Neural cell (in vitro differentiated cells): ENCODE data around the gene MBD3L2.
"Not testable (repeated sequence)": the region's sequence is repeated elsewhere in the genome, so short reads cannot be mapped to it uniquely, and the experiment has no call there.

ENCODE experiments used
- EP300 ChIP-seq: fragments of 450-650 bp; conservative IDR thresholded peaks from 2 replicates; pipeline ENCODE4 v1.6.1; 2014; ENCODE audit warnings: antibody characterized with exemption, mild to moderate bottlenecking, moderate library complexity; ENCODE audit not compliant: poor library complexity, severe bottlenecking
- EZH2 ChIP-seq: fragments of 200-600, 300-800 bp; shearing (Covaris generic), sonication (generic); IDR thresholded peaks from 2 replicates; pipeline ENCODE4 v1.6.1; 2014; ENCODE audit warnings: antibody characterized with exemption, low read length, borderline replicate concordance, mild to moderate bottlenecking; ENCODE audit not compliant: insufficient read depth, poor library complexity, severe bottlenecking
- SMC3 ChIP-seq: fragments of 450-650 bp; conservative IDR thresholded peaks from 2 replicates; pipeline ENCODE4 v1.6.1; 2014; ENCODE audit warnings: antibody characterized with exemption, mild to moderate bottlenecking, moderate library complexity; ENCODE audit not compliant: poor library complexity
- TF ChIP-seq, protein P1 (sequence below): fragments of 450-650 bp; IDR thresholded peaks from 2 replicates; pipeline ENCODE4 v1.5.1; 2014; ENCODE audit warnings: antibody characterized with exemption, mild to moderate bottlenecking, moderate library complexity; ENCODE audit not compliant: poor library complexity, severe bottlenecking
- TF ChIP-seq, protein P2 (sequence below): IDR thresholded peaks from 2 replicates; pipeline ENCODE4 v1.6.1; 2012; ENCODE audit warnings: borderline replicate concordance

DNA sequence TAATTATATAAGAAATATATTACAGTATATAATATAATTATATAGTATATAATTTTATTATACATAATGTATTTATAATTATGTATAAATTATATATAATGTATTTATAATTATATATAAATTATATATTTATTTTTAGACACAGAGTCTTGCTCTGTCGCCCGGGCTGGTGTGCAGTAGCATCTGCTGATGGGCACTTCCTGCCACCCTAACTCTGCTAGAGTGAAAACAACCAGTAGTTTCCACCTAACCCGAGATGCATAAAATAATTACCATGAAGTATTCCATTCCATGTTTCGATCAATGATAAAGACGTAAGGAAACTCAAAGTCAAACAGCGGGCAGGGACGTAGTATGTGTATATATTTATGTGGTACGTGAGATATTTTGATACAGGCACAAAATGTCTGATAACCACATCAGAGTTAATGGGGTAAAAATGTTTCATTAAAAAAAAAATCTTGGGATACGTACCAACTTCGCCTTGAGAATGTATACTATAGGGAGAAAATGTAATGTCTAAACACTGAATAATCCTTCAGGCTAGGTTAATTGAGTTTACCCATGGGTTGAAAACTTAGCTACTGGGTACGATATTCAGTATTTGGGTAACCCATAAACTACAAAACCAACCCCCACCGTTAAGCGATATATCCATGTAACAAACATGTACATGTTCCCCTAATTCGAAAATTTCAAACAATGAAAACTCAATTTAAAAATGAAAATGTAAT is 5.7 kb downstream of the MBD3L2 start:
- TF ChIP-seq, protein P1, sequence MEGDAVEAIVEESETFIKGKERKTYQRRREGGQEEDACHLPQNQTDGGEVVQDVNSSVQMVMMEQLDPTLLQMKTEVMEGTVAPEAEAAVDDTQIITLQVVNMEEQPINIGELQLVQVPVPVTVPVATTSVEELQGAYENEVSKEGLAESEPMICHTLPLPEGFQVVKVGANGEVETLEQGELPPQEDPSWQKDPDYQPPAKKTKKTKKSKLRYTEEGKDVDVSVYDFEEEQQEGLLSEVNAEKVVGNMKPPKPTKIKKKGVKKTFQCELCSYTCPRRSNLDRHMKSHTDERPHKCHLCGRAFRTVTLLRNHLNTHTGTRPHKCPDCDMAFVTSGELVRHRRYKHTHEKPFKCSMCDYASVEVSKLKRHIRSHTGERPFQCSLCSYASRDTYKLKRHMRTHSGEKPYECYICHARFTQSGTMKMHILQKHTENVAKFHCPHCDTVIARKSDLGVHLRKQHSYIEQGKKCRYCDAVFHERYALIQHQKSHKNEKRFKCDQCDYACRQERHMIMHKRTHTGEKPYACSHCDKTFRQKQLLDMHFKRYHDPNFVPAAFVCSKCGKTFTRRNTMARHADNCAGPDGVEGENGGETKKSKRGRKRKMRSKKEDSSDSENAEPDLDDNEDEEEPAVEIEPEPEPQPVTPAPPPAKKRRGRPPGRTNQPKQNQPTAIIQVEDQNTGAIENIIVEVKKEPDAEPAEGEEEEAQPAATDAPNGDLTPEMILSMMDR, result not testable (repeated sequence)
- TF ChIP-seq, protein P2, sequence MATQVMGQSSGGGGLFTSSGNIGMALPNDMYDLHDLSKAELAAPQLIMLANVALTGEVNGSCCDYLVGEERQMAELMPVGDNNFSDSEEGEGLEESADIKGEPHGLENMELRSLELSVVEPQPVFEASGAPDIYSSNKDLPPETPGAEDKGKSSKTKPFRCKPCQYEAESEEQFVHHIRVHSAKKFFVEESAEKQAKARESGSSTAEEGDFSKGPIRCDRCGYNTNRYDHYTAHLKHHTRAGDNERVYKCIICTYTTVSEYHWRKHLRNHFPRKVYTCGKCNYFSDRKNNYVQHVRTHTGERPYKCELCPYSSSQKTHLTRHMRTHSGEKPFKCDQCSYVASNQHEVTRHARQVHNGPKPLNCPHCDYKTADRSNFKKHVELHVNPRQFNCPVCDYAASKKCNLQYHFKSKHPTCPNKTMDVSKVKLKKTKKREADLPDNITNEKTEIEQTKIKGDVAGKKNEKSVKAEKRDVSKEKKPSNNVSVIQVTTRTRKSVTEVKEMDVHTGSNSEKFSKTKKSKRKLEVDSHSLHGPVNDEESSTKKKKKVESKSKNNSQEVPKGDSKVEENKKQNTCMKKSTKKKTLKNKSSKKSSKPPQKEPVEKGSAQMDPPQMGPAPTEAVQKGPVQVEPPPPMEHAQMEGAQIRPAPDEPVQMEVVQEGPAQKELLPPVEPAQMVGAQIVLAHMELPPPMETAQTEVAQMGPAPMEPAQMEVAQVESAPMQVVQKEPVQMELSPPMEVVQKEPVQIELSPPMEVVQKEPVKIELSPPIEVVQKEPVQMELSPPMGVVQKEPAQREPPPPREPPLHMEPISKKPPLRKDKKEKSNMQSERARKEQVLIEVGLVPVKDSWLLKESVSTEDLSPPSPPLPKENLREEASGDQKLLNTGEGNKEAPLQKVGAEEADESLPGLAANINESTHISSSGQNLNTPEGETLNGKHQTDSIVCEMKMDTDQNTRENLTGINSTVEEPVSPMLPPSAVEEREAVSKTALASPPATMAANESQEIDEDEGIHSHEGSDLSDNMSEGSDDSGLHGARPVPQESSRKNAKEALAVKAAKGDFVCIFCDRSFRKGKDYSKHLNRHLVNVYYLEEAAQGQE, result not testable (repeated sequence)
- TF ChIP-seq SMC3, EP300, EZH2: not testable (repeated sequence)
